ENCODE data around the gene OXCT1. TPM values are rescaled to one million over a fixed set of nuclear protein-coding genes. Genes with fewer than 3 reads are reported as not detected.
A peak's percentile ranks its signal among the peaks of the same experiment; 100 is the strongest.
"Not testable (repeated sequence)": the region's sequence is repeated elsewhere in the genome, so short reads cannot be mapped to it uniquely, and the experiment has no call there.

Gene OXCT1
- total RNA-seq, 1 donor from 2014 or later = 16.6 TPM

DNA sequence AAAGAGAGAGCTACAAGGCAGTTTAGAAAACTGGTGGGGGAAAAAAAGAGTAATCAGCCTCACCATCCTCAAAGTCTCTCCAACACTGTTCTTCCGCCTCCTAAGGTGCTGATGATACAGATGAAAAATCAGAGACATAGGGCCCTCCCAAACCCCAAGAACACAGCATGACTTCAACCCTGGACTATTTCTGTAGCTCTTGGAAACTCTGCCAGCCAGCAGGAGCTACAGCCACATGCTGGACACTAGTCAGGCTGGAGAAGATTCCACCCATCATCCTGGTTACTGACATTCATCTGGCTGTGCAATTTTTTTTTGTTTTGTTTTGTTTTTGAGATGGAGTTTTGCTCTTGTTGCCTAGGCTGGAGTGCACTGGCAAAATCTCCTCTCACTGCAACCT lies 42.4 kb downstream of the OXCT1 start:
- no peak for DNase-seq (ENCODE audit: low spot score)

- no peak for DNase-seq (ENCODE audit: low spot score)
These were observed 48.2 kb downstream of the OXCT1 start for GRCh38 chr5:41822036-41822435.

DNA sequence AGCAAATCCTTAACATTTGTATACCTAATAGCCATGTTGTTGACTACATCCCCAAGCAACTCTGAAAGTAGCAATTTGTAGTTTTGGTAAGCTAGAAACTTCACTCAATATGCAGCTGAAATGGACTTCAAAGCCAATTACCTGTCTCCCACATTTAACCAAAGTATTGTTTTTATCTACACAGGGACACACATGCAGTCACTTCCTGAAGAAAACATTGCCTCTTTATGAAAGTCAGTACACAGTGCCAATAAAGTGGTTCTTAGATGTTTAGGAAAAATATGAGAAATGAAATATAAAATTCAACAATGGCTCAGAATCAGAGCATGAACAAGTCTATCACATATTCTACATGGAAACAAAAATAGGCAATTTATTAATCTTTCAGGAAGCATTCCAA lies 49.2 kb downstream of the OXCT1 start:
- no peak for DNase-seq (ENCODE audit: low spot score)

DNA sequence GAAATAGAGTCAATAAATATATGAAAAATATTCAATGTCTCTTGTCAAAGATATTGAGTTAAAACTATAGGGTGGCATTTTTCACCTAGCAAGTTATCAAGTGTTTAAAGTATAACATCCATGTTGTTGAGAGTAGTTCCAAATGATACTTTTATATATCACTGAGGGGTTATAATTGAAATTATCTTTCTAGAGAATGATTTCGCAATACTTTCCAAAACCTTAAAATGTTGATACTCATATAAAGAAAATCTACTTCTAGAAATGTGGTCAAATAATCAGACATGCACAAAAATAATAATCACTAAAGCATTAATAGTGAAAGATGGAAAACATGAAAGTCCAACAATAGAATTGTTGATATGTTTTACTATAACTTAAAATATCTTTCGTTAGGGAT lies 50.1 kb downstream of the OXCT1 start:
- DNase-seq (ENCODE audit: low spot score) = no peak

DNA sequence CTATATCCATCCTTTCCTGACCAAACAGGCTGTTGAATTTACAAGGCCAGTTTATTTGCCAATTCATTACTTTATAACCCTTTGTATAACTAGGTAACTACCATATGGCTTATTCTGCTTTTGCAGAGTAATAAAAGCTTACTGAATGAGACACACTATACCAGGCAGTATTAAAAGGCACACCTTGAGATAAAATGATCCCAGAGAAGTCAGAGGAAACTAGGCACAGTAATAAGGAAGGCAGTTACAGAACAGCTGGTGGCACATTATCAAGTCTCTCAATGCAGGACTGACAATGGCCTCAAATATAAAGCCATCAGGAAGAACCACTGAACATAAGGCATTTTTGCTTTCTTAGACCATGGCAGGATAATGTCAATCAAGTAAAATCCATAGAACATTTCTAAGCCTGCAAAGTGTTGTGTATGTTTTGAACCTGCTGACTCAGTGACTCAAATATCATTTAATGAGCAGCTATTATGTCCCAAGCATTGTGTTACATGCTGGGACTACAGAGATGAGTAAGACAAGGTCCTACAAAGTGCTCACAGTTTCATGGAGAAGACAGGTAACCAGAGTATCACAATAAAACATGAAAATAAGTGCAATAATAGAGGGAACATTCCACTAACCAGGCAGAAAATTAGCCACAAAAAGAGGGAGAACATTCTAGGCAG lies 52.5 kb downstream of the OXCT1 start:
- no peak for DNase-seq (ENCODE audit: low spot score)

GRCh38 chr5:41815663-41816229 lies 54.5 kb downstream of the OXCT1 start:
- no peak for DNase-seq (ENCODE audit: low spot score)

DNA sequence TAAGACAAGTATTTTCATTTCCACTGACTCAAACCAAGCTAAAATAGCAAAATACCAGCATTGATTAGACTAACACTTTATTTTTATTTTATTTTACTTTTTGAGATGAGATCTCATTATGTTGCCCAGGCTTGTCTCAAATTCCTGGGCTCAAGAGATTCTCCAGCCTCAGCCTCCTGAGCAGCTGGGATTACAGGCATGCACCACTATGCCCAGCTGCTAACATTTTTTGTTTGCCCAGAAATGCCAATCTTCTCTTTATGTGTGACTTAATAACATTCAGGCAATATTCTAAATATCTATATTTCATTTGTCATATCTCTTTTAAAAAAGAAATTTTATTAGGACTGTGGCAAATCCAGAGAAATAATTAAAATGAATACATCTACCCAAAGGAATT lies 55.0 kb downstream of the OXCT1 start:
- no peak for DNase-seq (ENCODE audit: low spot score)

DNA sequence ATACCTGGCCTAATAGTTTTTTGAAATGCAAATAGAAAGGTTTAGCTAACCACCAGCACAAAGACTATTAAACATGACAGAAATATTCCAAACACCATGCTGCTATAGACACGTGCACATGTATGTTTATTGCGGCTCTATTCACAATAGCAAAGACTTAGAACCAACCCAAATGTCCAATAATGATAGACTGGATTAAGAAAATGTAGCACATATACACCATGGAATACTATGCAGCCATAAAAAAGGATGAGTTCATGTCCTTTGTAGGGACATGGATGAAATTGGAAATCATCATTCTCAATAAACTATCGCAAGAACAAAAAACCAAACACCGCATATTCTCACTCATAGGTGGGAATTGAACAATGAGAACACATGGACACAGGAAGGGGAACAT lies 55.9 kb downstream of the OXCT1 start:
- DNase-seq (ENCODE audit: low spot score) = not testable (repeated sequence)

- no peak for DNase-seq (ENCODE audit: low spot score)
These were observed 58.1 kb downstream of the OXCT1 start for GRCh38 chr5:41812156-41812555.

- no peak for DNase-seq (ENCODE audit: low spot score)
These were observed 61.1 kb downstream of the OXCT1 start for GRCh38 chr5:41809128-41809527.

DNA sequence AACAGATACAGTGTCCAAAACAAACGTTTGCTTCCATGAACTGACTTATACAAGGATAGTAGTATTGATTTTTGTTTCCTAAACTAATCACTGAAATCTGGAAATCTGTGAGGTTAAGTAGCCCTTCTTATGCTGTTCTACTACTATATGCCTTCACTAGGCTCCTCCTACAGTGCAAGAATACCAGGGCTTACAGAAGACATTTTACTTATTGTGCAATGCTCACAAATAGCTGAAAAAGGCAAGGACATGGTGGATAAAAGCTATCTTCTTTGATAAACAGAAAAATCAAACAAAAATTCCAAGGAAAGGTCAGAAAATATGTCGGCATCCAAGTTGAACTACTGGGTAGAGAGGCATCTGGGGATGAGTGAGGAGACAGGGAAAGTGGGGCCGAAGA lies 61.9 kb downstream of the OXCT1 start:
- DNase-seq (ENCODE audit: low spot score) = no peak

DNA sequence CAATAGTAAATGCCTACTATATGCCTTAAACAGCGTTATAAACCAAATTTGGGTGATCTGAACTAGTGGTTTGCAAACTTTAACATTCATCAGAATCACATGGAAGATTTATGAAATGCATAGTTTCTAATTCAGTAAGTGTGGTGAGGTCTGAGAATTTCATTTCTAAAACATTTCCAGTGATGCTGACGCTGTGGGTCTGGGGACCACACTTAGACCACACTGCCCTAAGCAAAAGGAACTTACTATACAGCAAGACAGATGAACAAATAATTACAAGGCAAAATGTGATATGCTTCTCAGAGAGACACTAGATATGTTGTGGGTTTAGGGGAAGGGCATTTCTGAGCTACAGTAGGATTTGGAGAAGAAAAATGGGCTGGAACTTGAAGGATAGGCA lies 72.6 kb downstream of the OXCT1 start:
- DNase-seq (ENCODE audit: low spot score) = no peak

GRCh38 chr5:41796061-41796460 lies 74.2 kb downstream of the OXCT1 start:
- no peak for DNase-seq (ENCODE audit: low spot score)

DNA sequence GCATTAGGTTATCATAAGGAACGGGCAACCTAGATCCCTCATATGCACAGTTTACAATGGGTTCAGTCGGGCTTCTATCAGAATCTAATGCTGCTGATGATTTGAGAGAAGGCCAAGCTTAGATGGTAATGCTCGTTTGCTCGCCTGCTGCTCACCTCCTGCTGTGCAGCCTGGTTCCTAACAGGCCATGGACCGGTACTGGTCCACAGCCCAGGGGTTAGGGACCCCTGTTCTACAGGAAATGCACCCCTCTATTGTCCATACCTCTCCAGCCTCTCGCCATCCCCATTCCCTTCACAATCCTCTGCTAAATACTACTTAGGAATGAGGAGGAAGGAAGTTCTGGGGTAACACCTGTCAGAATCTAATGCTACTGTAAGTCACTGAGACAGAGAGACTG lies 75.1 kb downstream of the OXCT1 start:
- DNase-seq (ENCODE audit: low spot score) = no peak

DNA sequence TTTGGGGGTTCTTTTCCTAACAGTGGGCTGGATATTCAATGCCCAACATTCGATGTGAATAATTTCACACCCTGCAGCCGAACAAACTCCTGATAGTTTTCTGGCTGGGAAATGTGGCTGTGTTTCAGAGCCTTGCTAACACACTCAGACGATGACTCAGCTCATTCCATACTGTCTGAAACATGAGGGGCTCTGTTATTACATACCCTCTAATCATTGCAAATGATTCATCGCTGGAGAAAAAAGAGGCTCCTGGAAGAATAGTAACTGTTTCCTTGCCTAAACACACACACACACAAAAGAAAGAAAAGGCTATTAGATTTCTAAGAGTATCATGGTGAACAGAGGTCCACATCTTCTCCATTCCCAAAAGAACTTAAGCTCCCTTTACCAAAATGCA lies 75.8 kb downstream of the OXCT1 start:
- DNase-seq (ENCODE audit: low spot score) = peak; percentile 92

DNA sequence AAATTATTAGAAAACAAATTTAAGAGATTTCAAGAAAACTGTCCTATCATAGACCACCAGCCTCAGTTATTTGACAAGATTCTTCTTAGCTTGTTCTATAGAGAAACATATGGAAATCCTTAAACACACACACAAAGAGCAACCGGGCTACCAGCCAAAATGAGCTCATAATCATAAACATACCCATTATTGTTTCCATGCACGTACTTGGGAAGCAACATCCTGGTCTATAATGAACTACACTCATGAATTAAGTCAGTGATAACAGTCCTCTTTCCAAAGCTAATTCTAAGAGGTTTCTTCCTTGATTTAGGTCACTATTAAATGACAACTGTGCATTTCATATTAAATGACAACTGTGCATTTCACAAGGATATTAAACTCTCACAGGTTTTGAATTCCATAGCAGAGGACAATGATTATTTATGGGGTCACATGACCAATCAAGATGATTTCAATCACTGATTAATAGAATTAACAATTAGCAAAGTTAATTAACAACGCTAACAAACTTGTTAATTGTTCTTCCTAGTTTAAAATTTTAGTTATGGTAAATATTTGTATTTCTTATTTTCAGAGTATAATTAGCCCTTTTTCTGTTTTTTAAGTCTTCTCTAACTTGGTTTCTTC lies 77.0 kb downstream of the OXCT1 start:
- DNase-seq (ENCODE audit: low spot score) = peak; percentile 82

- no peak for DNase-seq (ENCODE audit: low spot score)
These were observed 80.0 kb downstream of the OXCT1 start for GRCh38 chr5:41790038-41790776.

- no peak for DNase-seq (ENCODE audit: low spot score)
These were observed 80.8 kb downstream of the OXCT1 start for GRCh38 chr5:41789434-41789833.

- peak; percentile 36 for DNase-seq (ENCODE audit: low spot score)
These were observed 81.3 kb downstream of the OXCT1 start for GRCh38 chr5:41788941-41789368.

- no peak for DNase-seq (ENCODE audit: low spot score)
These were observed 83.0 kb downstream of the OXCT1 start for GRCh38 chr5:41787265-41787664.

DNA sequence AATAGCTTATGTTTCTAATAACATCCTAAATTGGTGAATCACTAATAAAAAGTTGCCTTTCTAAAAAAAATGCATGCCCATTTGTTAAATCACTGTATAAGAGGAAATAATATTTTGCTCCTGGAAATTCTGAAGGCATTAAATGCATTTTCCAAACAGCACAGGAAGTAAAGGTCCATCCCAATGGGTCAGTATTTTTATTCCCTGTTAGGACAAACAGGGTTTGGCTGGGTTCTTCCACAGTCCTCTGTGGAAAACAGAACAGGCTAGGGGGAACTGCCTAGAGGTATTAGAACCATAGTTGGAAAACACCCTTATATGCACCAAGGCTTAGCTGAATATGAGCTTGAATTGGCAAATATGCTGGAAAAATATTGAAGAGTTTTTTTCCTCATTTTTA lies 85.2 kb downstream of the OXCT1 start:
- DNase-seq (ENCODE audit: low spot score) = no peak

DNA sequence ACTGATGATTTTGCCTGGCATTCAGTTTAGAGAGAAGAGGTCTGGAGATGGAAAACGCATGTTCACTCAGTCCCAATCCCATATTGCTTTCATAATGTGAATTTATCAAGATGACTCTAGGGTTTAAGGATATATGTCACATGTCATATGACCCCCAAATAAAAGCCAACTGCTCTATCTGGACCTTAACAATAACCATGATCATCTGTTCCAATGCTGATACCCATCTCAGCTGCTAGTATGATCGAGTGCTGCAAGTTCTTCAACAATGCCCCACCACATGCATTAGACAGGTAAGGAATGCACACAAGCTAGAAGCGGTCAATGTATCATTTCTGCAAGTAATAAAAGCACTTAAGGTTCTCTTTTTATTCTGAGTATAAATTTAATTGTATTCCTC lies 91.8 kb downstream of the OXCT1 start:
- no peak for DNase-seq (ENCODE audit: low spot score)

DNA sequence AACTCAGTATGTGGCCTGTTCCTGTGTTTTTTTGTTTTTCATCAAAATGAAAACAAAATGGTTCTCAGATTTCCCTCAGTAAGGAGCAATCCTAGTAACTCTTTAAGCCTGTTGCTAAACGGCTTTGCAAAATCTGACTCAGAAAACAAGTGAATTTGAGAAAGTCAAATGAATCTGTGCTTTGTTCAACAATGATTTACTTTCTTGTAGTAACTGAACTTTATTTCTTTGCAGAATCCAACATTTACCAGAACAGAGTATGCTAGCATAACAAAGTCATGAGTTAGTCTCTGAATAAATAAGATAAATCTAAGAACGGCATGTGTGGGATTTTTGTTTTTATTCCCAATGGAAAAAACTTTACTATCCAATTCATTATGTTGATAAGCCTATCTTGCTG lies 93.8 kb downstream of the OXCT1 start:
- DNase-seq (ENCODE audit: low spot score) = peak; percentile 54
